ENCODE measurements around the gene UBTF. TPM values are rescaled to one million over a fixed set of nuclear protein-coding genes. Genes with fewer than 3 reads are reported as not detected.

The UBTF gene
- total and polyA plus RNA-seq, 9 of the 15 experiments (the other 6 are each of a cell fraction or from before 2014, with no cell fraction given), result 1.2 to 113 (median 83.6) TPM

- TF ChIP-seq PURB (CRISPR knock-in tag; IDR thresholded peaks at IDR 0.05; ENCODE audit: low read depth) (no peak), PHTF2 (CRISPR knock-in tag; IDR thresholded peaks at IDR 0.05) (no peak), POLR2AphosphoS5 (IDR thresholded peaks at IDR 0.05; ENCODE audit: control insufficient read depth, insufficient read depth, low read depth, low read length) (no peak; the same call in 1 of the 2 replicates), ZNF274 (IDR thresholded peaks at IDR 0.05; ENCODE audit: borderline replicate concordance, low read depth, low read length) (no peak), STAG1 (CRISPR knock-in tag; IDR thresholded peaks at IDR 0.05; ENCODE audit: borderline replicate concordance) (no peak), SP2 (IDR thresholded peaks at IDR 0.05; ENCODE audit: extremely low read depth, low read depth, low read length, poor library complexity, severe bottlenecking) (no peak), MTA3 (IDR thresholded peaks at IDR 0.05; ENCODE audit: borderline replicate concordance) (0 out of 2 replicates have a peak, but pooled peaks have one; percentile 45), SMARCC2 (IDR thresholded peaks at IDR 0.05; ENCODE audit: low read depth) (no peak), CBX3 (IDR thresholded peaks at IDR 0.05; ENCODE audit: borderline replicate concordance in 1 of 2, low read length in 2 of 2) (no peak), NR4A1 (CRISPR knock-in tag; IDR thresholded peaks at IDR 0.05) (no peak), NR4A1 (tag; IDR thresholded peaks at IDR 0.05) (no peak), ZNF592 (IDR thresholded peaks at IDR 0.05) (no peak), GTF2A2 (tag; IDR thresholded peaks at IDR 0.05) (no peak), MEF2A (IDR thresholded peaks at IDR 0.05; ENCODE audit: control insufficient read depth, low read depth, low read length) (no peak), GABPB1 (CRISPR knock-in tag; IDR thresholded peaks at IDR 0.05) (peak; percentile 29; the same call in 1 of the 2 replicates), ZZZ3 (IDR thresholded peaks at IDR 0.05) (no peak), U2AF2 (optimal IDR thresholded peaks at IDR 0.05; ENCODE audit: low read depth, low read length) (no peak), SMAD2 (IDR thresholded peaks at IDR 0.05; ENCODE audit: low read depth, low read length) (no peak), GTF2F1 (IDR thresholded peaks at IDR 0.05; ENCODE audit: low read depth, low read length) (no peak), CTCF (IDR thresholded peaks at IDR 0.05 in 2 of 3, conservative IDR thresholded peaks at IDR 0.05 in 1 of 3; ENCODE audit: insufficient read depth in 2 of 3, low read depth in 1 of 3, low read length in 3 of 3) (no peak), CBFB (CRISPR knock-in tag; IDR thresholded peaks at IDR 0.05) (no peak), CBX2 (IDR thresholded peaks at IDR 0.05; ENCODE audit: insufficient read depth, low read length, poor library complexity, severe bottlenecking) (no peak), POLR3G (IDR thresholded peaks at IDR 0.05; ENCODE audit: extremely low read depth, insufficient read length, insufficient replicate concordance) (no peak)
These were observed 973 bp upstream of the UBTF start (continued) for GRCh38 chr17:44220213-44221083.

Data from K562 (cell line).